K562 (cell line): Measurements from ENCODE around the gene SIRT4. TPM values are rescaled to one million over a fixed set of nuclear protein-coding genes. Genes with fewer than 3 reads are reported as not detected.
A peak's percentile ranks its signal among the peaks of the same experiment; 100 is the strongest.

Source experiments
- ATAC-seq: fragments of 200-7000 bp; cut with Tn5 transposase; 3 replicates; pipeline ENCODE4 v1.9.1; 2020; ENCODE audit warnings: moderate library complexity
- BruUV-seq: library from RNA; stranded (reverse); fragments of 400-500 nt; replicated peaks from 2 replicates; lab custom pipeline; 2021; lab: Mats Ljungman, UMichigan
- CTCF ChIA-PET: fragments of 300-600 bp; formaldehyde crosslinking; extraction: SDS; loops from one replicate; lab custom pipeline; 2021; ENCODE audit warnings: low intra/inter-chr PET ratio; lab: Yijun Ruan, JAX
- POLR2A ChIA-PET: fragments of 300-600, 350-650 bp; sonication (Branson Sonifier 250); formaldehyde crosslinking; extraction: SDS; loops from one replicate; lab custom pipeline; 2021; ENCODE audit warnings: antibody characterized with exemption, inconsistent platforms; lab: Yijun Ruan, JAX
- DNase-seq, 4 experiments: peaks; one replicate each; pipeline versions ENCODE4 v3.0.0 to v3.0.0-alpha.2; 2011 to 2018; ENCODE audit warnings: low spot score in 3 of 4, mixed read lengths in 3 of 4; ENCODE audit errors: extremely low read depth in 1 of 4
- FAIRE-seq: peaks from 2 replicates; lab custom pipeline; 2011; peaks lifted over from hg19 to GRCh38; lab: Jason Lieb, UNC
- H2AFZ ChIP-seq: 2 replicates; pipeline ENCODE4 v1.6.0; 2011; ENCODE audit warnings: low read depth, low read length, control low read depth, inconsistent platforms
- H3K27ac ChIP-seq: fragments of 200-600 bp; 3 replicates; pipeline ENCODE4 v1.8.0; 2011; ENCODE audit warnings: low read depth, mild to moderate bottlenecking, control low read depth, inconsistent platforms, low read length, moderate library complexity, mixed read lengths; ENCODE audit errors: extremely low read depth
- H3K27me3 ChIP-seq, 2 experiments: fragments of 300-600 bp in 1 of 2; 2 replicates in 1 of 2; 3 replicates in 1 of 2; pipeline versions ENCODE4 v1.6.0 to v1.8.0; 2011; ENCODE audit warnings: inconsistent platforms in 2 of 2, low read length in 2 of 2, mild to moderate bottlenecking in 1 of 2, mixed read lengths in 1 of 2, moderate library complexity in 1 of 2; ENCODE audit not compliant: control insufficient read depth in 2 of 2, insufficient read depth in 2 of 2
- H3K36me3 ChIP-seq: fragments of 300-600 bp; 3 replicates; pipeline ENCODE4 v1.8.0; 2011; ENCODE audit warnings: mild to moderate bottlenecking, low read length, inconsistent platforms; ENCODE audit not compliant: control insufficient read depth, insufficient read depth
- H3K4me1 ChIP-seq, 2 experiments: fragments of 200-600 bp in 1 of 2; replicated peaks in 1 of 2; 2 replicates in 1 of 2; 3 replicates in 1 of 2; pipeline versions ENCODE4 v1.5.1 to v1.8.0; 2011; ENCODE audit warnings: inconsistent platforms in 2 of 2, low read length in 2 of 2, mild to moderate bottlenecking in 1 of 2, mixed read lengths in 1 of 2, moderate library complexity in 1 of 2; ENCODE audit not compliant: control insufficient read depth in 2 of 2, insufficient read depth in 2 of 2
- H3K4me2 ChIP-seq: 2 replicates; pipeline ENCODE4 v1.6.1; 2011; ENCODE audit warnings: low read length, control low read depth, inconsistent platforms, mixed read lengths; ENCODE audit not compliant: insufficient read depth
- H3K4me3 ChIP-seq: fragments of 200-600 bp; sonication (generic), shearing (Covaris generic); 2 replicates; pipeline ENCODE4 v1.5.1; 2016; ENCODE audit warnings: control low read depth, inconsistent platforms
- H3K79me2 ChIP-seq: fragments of 200-600 bp; 3 replicates; pipeline ENCODE4 v1.8.0; 2011; ENCODE audit warnings: low read length, inconsistent platforms; ENCODE audit not compliant: control insufficient read depth, insufficient read depth
- H3K9ac ChIP-seq, 2 experiments: 2 replicates each; pipeline versions ENCODE4 v1.6.0 to v1.6.1; 2011; ENCODE audit warnings: low read depth in 2 of 2, low read length in 2 of 2, control low read depth in 1 of 2, inconsistent platforms in 1 of 2, mild to moderate bottlenecking in 1 of 2, mixed read lengths in 1 of 2; ENCODE audit not compliant: insufficient read depth in 1 of 2
- H3K9me1 ChIP-seq: one replicate; pipeline ENCODE4 v1.6.0; 2011; ENCODE audit warnings: inconsistent platforms, mild to moderate bottlenecking, low read length, moderate library complexity; ENCODE audit not compliant: control insufficient read depth, insufficient read depth
- H3K9me3 ChIP-seq: replicated peaks from 2 replicates; pipeline ENCODE4 v1.5.1; 2011; ENCODE audit warnings: low read depth, low read length, inconsistent platforms; ENCODE audit not compliant: control insufficient read depth, insufficient read depth
- H4K20me1 ChIP-seq: replicated peaks from 2 replicates; pipeline ENCODE4 v1.6.1; 2011; ENCODE audit warnings: low read length, inconsistent platforms, mixed read lengths; ENCODE audit not compliant: control insufficient read depth, insufficient read depth
- BMI1 ChIP-seq: fragments of 150-350 bp; IDR thresholded peaks from 2 replicates; pipeline ENCODE4 v1.6.1; 2014; ENCODE audit warnings: low read length
- CXXC5 ChIP-seq: fragments of 250-450 bp; sonication (Bioruptor Pico); IDR thresholded peaks from 2 replicates; pipeline ENCODE4 v1.8.0; 2022; ENCODE audit warnings: inconsistent platforms, mild to moderate bottlenecking, moderate library complexity
- DMBX1 ChIP-seq: fragments of 250-450 bp; sonication (Bioruptor Pico); IDR thresholded peaks from 2 replicates; pipeline ENCODE4 v1.8.0; 2022; ENCODE audit warnings: inconsistent platforms, mild to moderate bottlenecking, moderate library complexity, borderline replicate concordance
- ETV6 ChIP-seq, 3 experiments: fragments of 150-350 bp in 1 of 3; sonication (generic) in 1 of 3; formaldehyde crosslinking in 1 of 3; IDR thresholded peaks; 2 replicates each; pipeline versions ENCODE4 v1.6.1 to v1.8.0; 2014 to 2022; ENCODE audit warnings: borderline replicate concordance in 2 of 3, low read depth in 2 of 3, antibody characterized with exemption in 1 of 3, low read length in 1 of 3, mild to moderate bottlenecking in 1 of 3, missing genetic modification reagents in 1 of 3
- KDM1A ChIP-seq, 2 experiments: fragments of 450-650 bp; IDR thresholded peaks; 2 replicates each; pipeline ENCODE4 v1.6.1; 2016; ENCODE audit warnings: mild to moderate bottlenecking in 2 of 2
- MXI1 ChIP-seq: IDR thresholded peaks from 2 replicates; pipeline ENCODE4 v1.6.1; 2011; ENCODE audit warnings: low read depth, mild to moderate bottlenecking, improper control_type of control experiment, low read length
- NCOA2 ChIP-seq, 2 experiments: fragments of 450-650 bp; IDR thresholded peaks; 2 replicates each; pipeline ENCODE4 v1.6.1; 2018; ENCODE audit warnings: mild to moderate bottlenecking in 2 of 2, moderate library complexity in 1 of 2; ENCODE audit not compliant: partially characterized antibody in 2 of 2
- PHF21A ChIP-seq: fragments of 450-650 bp; IDR thresholded peaks from 2 replicates; pipeline ENCODE4 v1.6.1; 2017; ENCODE audit warnings: low read depth, borderline replicate concordance
- PHTF2 ChIP-seq: fragments of 250-450 bp; sonication (Bioruptor Pico); IDR thresholded peaks from 2 replicates; pipeline ENCODE4 v1.5.0; 2021; ENCODE audit warnings: mild to moderate bottlenecking
- RCOR1 ChIP-seq, 2 experiments: IDR thresholded peaks; 2 replicates each; pipeline ENCODE4 v1.6.1; 2012; ENCODE audit warnings: low read depth in 2 of 2, low read length in 2 of 2, borderline replicate concordance in 1 of 2, improper control_type of control experiment in 1 of 2
- RFX1 ChIP-seq: fragments of 450-650 bp; IDR thresholded peaks from 2 replicates; pipeline ENCODE4 v1.6.1; 2016; ENCODE audit warnings: mild to moderate bottlenecking, moderate library complexity
- SREBF2 ChIP-seq: sonication (generic); formaldehyde crosslinking; IDR thresholded peaks from 2 replicates; pipeline ENCODE4 v1.4.0; 2020; ENCODE audit warnings: mild to moderate bottlenecking, missing genetic modification reagents
- VEZF1 ChIP-seq: fragments of 200-800 bp; sonication (Bioruptor generic); IDR thresholded peaks from 2 replicates; pipeline ENCODE4 v1.6.1; 2017; ENCODE audit warnings: missing genetic modification characterization, missing compliant biosample characterization
- WGBS: fragments of 100-300 bp; shearing (Covaris generic); methylation state at CpG from one replicate; pipeline ENCODE4 v1.1.6; 2016; ENCODE audit warnings: low coverage, mixed read lengths; ENCODE audit not compliant: insufficient coverage; ENCODE audit errors: missing lambda C conversion rate; 5-methylcytosine and 5-hydroxymethylcytosine counted together
- in situ Hi-C: fragments of 300-500 bp; cut with MboI; formaldehyde crosslinking; loops from 4 replicates; pipeline ENCODE4 v1.15.0; 2018; ENCODE audit warnings: inconsistent platforms, mixed read lengths
- intact Hi-C: fragments of 100-400 bp; cut with micrococcal nuclease; formaldehyde crosslinking; loops from 2 replicates; pipeline ENCODE4 v1.14.2; 2022
- polyA plus RNA-seq, 8 experiments: library from polyadenylated mRNA; depleted of rRNA in 4 of 8; stranded (reverse) in 5 of 8; unstranded in 3 of 8; fragments of >200 nt; fragmentation: Nextera tagmentation in 2 of 8; fragmentation: Illumina TruSeq in 1 of 8; extraction: Ambion mirVana in 2 of 8; extraction: Trizol in 1 of 8; gene quantifications; 2 replicates each; pipeline versions ENCODE4 v1.2.1 to v1.2.3, GENCODE V29; 2011 to 2014; ENCODE audit warnings: inconsistent platforms in 1 of 8, missing spikeins in 1 of 8
- total RNA-seq, 7 experiments: library from RNA; depleted of rRNA in 6 of 7; stranded (reverse); fragments of >200 nt in 6 of 7; fragmentation: Illumina TruSeq in 2 of 7; extraction: Trizol in 2 of 7; gene quantifications; 2 replicates each; pipeline versions ENCODE4 v1.2.1 to v1.2.3, GENCODE V29; 2011 to 2021; ENCODE audit warnings: low replicate concordance in 1 of 7
- TF ChIP-seq, protein P1 (sequence below): sonication (generic); formaldehyde crosslinking; IDR thresholded peaks from 2 replicates; pipeline ENCODE4 v1.8.1; 2023; ENCODE audit warnings: mild to moderate bottlenecking, missing genetic modification reagents
- TF ChIP-seq, protein P2 (sequence below): sonication (generic); formaldehyde crosslinking; IDR thresholded peaks from 2 replicates; pipeline ENCODE4 v1.8.0; 2022; ENCODE audit warnings: missing genetic modification reagents, mild to moderate bottlenecking, moderate library complexity, borderline replicate concordance

The SIRT4 gene
- total and polyA plus RNA-seq, 9 of the 15 experiments (the other 6 are each of a cell fraction or from before 2014, with no cell fraction given) = 0.86 to 5.2 (median 2.4) TPM

DNA sequence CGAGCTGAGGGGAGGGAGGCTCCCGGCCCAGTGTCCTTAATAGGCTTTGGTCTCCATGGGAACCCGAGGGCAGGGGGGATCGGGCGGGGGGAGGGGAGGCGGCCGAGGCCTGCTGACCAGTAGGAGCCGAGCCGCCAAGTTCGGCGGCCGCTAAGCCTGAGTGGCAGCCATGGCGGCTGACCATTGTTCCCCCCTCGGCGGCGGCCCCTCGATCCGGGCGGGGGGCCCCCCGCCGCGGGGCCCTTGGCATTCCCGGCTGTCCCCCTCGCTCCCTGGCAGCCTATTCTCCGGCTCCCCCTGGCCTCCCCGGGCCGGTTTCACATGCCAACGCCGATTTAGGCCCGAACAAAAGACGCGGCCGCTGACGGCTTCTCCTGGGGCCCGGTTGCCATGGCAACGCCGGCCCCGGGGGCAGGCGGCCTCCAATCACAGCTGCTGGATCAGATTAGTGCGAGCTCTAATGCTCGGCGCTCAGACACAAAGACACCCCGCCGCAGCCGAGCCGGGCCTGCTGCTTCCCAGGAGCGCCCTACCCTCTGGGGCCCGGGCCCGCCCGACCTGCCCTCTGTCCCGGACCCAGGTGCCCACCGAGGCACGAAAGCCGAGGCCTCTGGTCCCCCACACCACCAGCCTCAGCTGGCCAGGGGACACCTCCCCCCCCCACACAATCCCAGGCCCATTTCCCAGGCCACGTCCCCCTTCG, 59.5 kb downstream of the SIRT4 start:
- FAIRE-seq (no peak), DNase-seq (peak; percentile 50 to 95 (median 90))

More for the DNA sequence above, 59.5 kb downstream of the SIRT4 start:
- H2AFZ ChIP-seq = no peak overlapping the region
- peak; percentile 65 to 69; a peak in 2 of 4 replicates for TF ChIP-seq KDM1A (IDR thresholded peaks at IDR 0.05)
- TF ChIP-seq NCOA2 (IDR thresholded peaks at IDR 0.05; ENCODE audit: partially characterized antibody in 2 of 2) = no peak
- TF ChIP-seq ETV6 (IDR thresholded peaks at IDR 0.05; ENCODE audit: borderline replicate concordance in 1 of 2, low read depth in 2 of 2, low read length in 1 of 2) = no peak
- TF ChIP-seq ETV6 (CRISPR knock-in tag; IDR thresholded peaks at IDR 0.05; ENCODE audit: borderline replicate concordance) = no peak
- 0 out of 2 replicates have a peak, but pooled peaks have one; percentile 23 for TF ChIP-seq VEZF1
- no peak for TF ChIP-seq SREBF2 (CRISPR knock-in tag)
- TF ChIP-seq RFX1 = peak; percentile 95
- TF ChIP-seq, protein P1, sequence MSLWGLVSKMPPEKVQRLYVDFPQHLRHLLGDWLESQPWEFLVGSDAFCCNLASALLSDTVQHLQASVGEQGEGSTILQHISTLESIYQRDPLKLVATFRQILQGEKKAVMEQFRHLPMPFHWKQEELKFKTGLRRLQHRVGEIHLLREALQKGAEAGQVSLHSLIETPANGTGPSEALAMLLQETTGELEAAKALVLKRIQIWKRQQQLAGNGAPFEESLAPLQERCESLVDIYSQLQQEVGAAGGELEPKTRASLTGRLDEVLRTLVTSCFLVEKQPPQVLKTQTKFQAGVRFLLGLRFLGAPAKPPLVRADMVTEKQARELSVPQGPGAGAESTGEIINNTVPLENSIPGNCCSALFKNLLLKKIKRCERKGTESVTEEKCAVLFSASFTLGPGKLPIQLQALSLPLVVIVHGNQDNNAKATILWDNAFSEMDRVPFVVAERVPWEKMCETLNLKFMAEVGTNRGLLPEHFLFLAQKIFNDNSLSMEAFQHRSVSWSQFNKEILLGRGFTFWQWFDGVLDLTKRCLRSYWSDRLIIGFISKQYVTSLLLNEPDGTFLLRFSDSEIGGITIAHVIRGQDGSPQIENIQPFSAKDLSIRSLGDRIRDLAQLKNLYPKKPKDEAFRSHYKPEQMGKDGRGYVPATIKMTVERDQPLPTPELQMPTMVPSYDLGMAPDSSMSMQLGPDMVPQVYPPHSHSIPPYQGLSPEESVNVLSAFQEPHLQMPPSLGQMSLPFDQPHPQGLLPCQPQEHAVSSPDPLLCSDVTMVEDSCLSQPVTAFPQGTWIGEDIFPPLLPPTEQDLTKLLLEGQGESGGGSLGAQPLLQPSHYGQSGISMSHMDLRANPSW (CRISPR knock-in tag) = no peak
- no peak for TF ChIP-seq DMBX1 (CRISPR knock-in tag)
- TF ChIP-seq PHF21A = 0 out of 2 replicates have a peak, but pooled peaks have one; percentile 50
- TF ChIP-seq PHTF2 (CRISPR knock-in tag) = no peak
- TF ChIP-seq BMI1 = peak; percentile 67; the same call in 1 of the 2 replicates
- TF ChIP-seq, protein P2, sequence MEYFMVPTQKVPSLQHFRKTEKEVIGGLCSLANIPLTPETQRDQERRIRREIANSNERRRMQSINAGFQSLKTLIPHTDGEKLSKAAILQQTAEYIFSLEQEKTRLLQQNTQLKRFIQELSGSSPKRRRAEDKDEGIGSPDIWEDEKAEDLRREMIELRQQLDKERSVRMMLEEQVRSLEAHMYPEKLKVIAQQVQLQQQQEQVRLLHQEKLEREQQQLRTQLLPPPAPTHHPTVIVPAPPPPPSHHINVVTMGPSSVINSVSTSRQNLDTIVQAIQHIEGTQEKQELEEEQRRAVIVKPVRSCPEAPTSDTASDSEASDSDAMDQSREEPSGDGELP (CRISPR knock-in tag) = peak; percentile 47; the same call in 1 of the 2 replicates
- TF ChIP-seq MXI1 = no peak
- TF ChIP-seq RCOR1 (IDR thresholded peaks at IDR 0.05; ENCODE audit: borderline replicate concordance in 1 of 2, low read depth in 2 of 2, low read length in 2 of 2) = peak in 1 of 2 experiments; percentile 83; a peak in 2 of 4 replicates
- TF ChIP-seq CXXC5 (CRISPR knock-in tag) = 0 out of 2 replicates have a peak, but pooled peaks have one; percentile 19
- peak; percentile 64 for ATAC-seq
- H3K9me1 ChIP-seq = peaks cover 3% of the 10 kb centered on the region
- no TSS peak for BruUV-seq
- H3K9me3 ChIP-seq = no peaks in the 10 kb centered on the region
- H3K4me1 ChIP-seq = peaks cover 0 to 22% of the 10 kb centered on the region in 2 experiments; a peak in 3 of 5 replicates
- no peak overlapping the region for H3K27ac ChIP-seq
- no peaks in the 10 kb centered on the region for H3K79me2 ChIP-seq
- H3K9ac ChIP-seq = peak overlapping the region in 1 of 2 experiments; percentile 33; a peak in 1 of 4 replicates
- ChIA-PET CTCF (interaction anchor here (0.6 kb wide), 1 partner anchor 296 kb away, joined by 3 read pairs; no protein-coding TSS in a partner anchor), POLR2A (interaction anchor here (1.0 to 1.7 kb wide), 2 partner anchors 14 to 70 kb away, joined by 3 to 8 read pairs; partner anchors contain the start of gene RNU4-2)
- H3K4me2 ChIP-seq = no peak overlapping the region
- H3K36me3 ChIP-seq = no peaks in the 10 kb centered on the region
- in situ Hi-C loops (no loop called here), intact Hi-C loops (no loop called here)
- peaks cover 19% of the 10 kb centered on the region; the same call in 1 of the 2 replicates for H4K20me1 ChIP-seq
- H3K4me3 ChIP-seq = no peak overlapping the region
- H3K27me3 ChIP-seq = peaks cover 35 to 76% of the 10 kb centered on the region in 2 experiments
- WGBS = 4% methylated on average over 18 of the region's 56 CpGs
